IPS-20b (cell line): ENCODE results near the gene FAM98B.
"Not testable (repeated sequence)": the region's sequence is repeated elsewhere in the genome, so short reads cannot be mapped to it uniquely, and the experiment has no call there.

ENCODE experiments used
- H3K27ac ChIP-seq: one replicate; pipeline ENCODE4 v1.5.1; 2013; ENCODE audit warnings: low read length
- H3K27me3 ChIP-seq: 2 replicates; pipeline ENCODE4 v1.6.1; 2013; ENCODE audit warnings: mild to moderate bottlenecking, low read length, inconsistent platforms; ENCODE audit not compliant: insufficient read depth
- H3K36me3 ChIP-seq: 2 replicates; pipeline ENCODE4 v1.6.1; 2013; ENCODE audit warnings: low read depth, mild to moderate bottlenecking, inconsistent platforms, low read length, moderate library complexity; ENCODE audit not compliant: insufficient read depth
- H3K4me1 ChIP-seq: 2 replicates; pipeline ENCODE4 v1.6.1; 2013; ENCODE audit warnings: mild to moderate bottlenecking, control low read depth, inconsistent platforms, low read length, moderate library complexity; ENCODE audit not compliant: insufficient read depth
- H3K4me3 ChIP-seq: 2 replicates; pipeline ENCODE4 v1.5.1; 2013; ENCODE audit warnings: mild to moderate bottlenecking, low read length, inconsistent platforms
- H3K9ac ChIP-seq: 2 replicates; pipeline ENCODE4 v1.6.1; 2013; ENCODE audit warnings: low read depth, mild to moderate bottlenecking, inconsistent platforms, low read length, moderate library complexity
- H3K9me3 ChIP-seq: 2 replicates; pipeline ENCODE4 v1.6.1; 2013; ENCODE audit warnings: mild to moderate bottlenecking, low read depth, low read length, inconsistent platforms; ENCODE audit not compliant: insufficient read depth

The FAM98B gene

DNA sequence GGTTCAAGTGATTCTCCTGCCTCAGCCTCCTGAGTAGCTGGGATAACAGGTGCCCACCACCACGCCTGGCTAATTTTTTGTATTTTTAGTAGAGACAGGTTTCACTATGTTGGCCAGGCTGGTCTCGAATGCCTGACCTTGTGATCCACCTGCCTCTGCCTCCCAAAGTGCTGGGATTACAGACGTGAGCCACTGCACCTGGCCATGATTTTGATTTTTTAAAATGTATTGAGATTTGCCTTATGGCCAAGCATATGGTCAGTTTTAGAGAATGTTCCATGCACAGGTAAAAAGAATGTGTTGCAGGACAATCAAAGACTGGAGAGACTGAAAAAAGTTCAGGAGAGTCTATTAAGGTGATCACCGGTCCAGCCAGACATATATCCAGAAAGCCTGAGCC, 16.3 kb upstream of the FAM98B start:
- not testable (repeated sequence) for H3K4me3 ChIP-seq, H3K27me3 ChIP-seq, H3K4me1 ChIP-seq, H3K9ac ChIP-seq, H3K9me3 ChIP-seq, H3K36me3 ChIP-seq, H3K27ac ChIP-seq

DNA sequence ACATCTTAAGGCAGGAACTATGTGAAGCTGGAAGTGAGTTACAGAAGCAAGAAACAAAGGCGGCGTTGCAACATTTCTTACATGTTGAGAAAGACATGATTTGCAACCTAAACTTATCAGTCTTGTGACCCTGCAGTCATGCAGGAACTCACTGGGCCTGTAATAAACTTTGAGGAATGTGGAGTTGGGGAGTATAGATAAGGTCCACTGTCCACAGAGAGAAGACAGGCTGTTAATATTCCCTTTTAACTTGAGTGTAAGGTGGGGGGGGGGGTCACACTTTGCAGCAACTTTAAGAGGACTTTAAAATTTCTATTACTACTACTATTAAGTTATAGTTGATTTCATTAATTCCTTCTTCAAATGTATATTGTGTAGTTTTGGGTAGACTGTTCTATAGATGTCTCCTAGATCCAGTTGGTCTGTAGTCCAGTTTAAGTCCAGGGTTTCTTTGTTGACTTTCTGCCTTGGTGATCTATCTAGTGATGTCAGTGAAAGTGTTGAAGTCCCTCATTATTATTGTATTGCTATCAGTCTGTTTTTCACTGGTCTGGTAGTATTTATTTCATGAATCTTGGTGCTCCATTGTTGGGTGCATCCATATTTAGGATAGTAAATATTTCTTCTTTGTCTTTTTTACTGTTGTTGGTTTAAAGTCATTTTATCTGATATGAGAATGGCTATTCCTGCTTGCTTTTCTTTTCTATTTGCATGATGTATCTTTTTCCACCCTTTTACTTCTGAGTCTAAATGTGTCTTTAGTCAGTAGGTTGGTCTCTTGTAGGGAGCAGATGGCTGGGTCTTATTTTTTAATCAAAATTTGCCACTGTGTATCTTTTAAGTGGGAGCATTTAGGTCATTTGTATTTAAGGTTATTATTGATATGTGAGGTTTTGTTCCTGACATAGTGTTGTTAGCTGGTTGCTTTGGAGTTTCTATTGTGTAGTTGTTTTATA, 15.6 kb upstream of the FAM98B start:
- Histone ChIP-seq H3K27ac (no peak overlapping the region), H3K27me3 (no peaks in the 10 kb centered on the region), H3K9me3 (no peaks in the 10 kb centered on the region), H3K9ac (no peak overlapping the region), H3K36me3 (no peaks in the 10 kb centered on the region), H3K4me3 (no peak overlapping the region), H3K4me1 (no peaks in the 10 kb centered on the region)

DNA sequence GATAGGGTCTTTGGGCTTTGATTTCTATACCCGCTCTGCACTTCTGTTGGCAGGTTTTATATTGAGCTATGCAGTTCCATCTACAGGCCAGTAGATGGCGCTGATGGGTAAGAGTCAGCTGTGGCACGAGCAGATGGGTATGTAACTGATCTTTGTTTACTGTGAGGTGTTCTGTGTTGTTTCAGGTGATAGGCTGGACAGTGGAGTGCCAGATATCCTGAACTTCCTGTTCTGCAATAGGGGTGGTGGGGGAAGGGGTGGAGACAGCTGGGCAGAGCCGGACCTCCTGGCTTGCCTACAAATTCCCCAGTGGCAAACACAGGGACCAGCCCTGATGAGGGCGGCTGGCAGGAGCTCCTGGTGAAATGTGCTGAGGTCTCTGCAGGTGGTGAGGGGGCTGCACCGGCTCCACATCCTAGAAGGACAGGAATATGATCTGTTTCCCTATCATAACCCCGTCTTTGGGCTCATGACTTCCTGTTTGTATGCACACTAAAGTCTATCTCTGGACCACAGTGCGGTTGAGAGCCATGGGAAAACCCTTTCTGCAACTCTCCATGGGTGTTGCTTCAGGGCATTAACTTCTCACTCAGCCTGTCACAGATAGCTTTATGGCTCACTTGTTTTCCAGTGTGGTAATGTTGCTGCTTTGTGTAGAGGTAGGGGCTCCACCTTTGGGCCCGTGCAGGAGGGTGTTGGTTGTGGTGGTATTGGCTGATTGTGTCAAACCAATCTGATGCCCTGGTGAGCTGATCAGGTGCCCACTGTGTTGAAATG, 13.4 kb upstream of the FAM98B start:
- Histone ChIP-seq H3K4me1 (no peaks in the 10 kb centered on the region), H3K36me3 (no peaks in the 10 kb centered on the region), H3K4me3 (peak overlapping the region; percentile 1; the same call in 1 of the 2 replicates), H3K27ac (no peak overlapping the region), H3K27me3 (no peaks in the 10 kb centered on the region), H3K9me3 (no peaks in the 10 kb centered on the region), H3K9ac (no peak overlapping the region)

DNA sequence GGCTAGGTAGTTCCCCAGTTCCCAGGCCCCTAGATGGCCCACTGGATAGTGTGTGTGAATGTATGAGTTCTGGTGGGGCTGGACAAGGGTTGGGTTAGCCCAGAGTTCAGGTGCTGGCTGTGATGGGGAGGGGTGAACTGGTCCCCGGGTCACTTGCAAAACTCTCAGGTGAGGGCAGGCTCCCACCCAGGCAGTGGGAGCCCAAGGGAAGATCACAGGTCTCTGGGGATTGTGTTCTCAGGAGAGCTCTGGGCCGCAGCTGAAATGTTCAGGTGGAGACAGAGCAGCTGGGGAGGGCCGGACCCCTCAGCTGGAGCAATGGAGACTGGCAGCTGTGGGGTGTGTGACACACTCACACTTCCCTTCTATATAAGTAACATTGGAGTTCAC, 12.8 kb upstream of the FAM98B start:
- no peaks in the 10 kb centered on the region for H3K4me1 ChIP-seq
- no peak overlapping the region for H3K4me3 ChIP-seq
- H3K27me3 ChIP-seq: no peaks in the 10 kb centered on the region
- no peak overlapping the region for H3K27ac ChIP-seq
- H3K9ac ChIP-seq: no peak overlapping the region
- H3K36me3 ChIP-seq: no peaks in the 10 kb centered on the region
- H3K9me3 ChIP-seq: no peaks in the 10 kb centered on the region

DNA sequence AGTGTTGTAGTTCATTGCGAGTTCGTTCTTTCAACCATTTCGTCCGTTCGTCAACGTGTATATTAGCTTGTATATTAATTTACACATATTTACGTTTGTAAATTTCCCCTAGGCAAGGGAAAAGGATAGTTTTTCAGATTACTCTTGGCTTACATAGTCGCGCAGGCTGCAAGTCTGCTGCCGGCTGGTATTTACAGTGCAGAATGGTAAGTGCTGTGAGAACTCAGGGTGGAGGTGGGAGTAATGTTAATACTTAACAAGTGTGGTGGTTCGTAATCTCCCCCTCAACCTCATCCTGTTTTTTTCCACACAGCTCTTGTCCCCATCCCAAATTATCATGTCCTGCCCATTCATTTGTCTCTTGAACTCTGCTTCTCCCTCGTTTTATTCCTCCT, 766 bp downstream of the FAM98B start:
- H3K27me3 ChIP-seq: no peaks in the 10 kb centered on the region
- H3K36me3 ChIP-seq: no peaks in the 10 kb centered on the region
- H3K9ac ChIP-seq: peak overlapping the region; percentile 99
- peak overlapping the region; percentile 96 for H3K27ac ChIP-seq
- peak overlapping the region; percentile 96 for H3K4me3 ChIP-seq
- H3K4me1 ChIP-seq: peaks cover 5% of the 10 kb centered on the region
- H3K9me3 ChIP-seq: no peaks in the 10 kb centered on the region

DNA sequence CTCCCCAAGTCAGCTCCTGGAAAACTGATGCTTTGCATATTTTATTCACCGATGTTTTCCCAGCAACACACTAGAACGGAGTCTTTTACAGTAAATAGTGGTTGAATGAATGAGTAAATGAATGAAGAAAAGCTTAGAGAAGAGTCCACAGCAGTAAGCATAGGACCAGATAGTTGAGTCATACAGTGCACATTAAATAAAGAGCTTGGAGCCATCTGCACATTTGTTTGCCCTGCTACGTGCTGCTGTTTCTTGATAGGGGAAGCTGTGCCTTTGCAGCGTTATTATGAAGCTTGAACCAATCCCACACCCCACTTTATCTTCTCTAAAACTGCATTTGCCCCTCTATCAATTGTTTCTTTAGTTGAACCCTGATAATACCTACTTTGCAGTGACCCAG, 1.2 kb downstream of the FAM98B start:
- Histone ChIP-seq H3K4me3 (peak overlapping the region; percentile 96), H3K9me3 (no peaks in the 10 kb centered on the region), H3K27me3 (no peaks in the 10 kb centered on the region), H3K36me3 (no peaks in the 10 kb centered on the region), H3K9ac (peak overlapping the region; percentile 99; the same call in 1 of the 2 replicates), H3K4me1 (peaks cover 5% of the 10 kb centered on the region), H3K27ac (peak overlapping the region; percentile 60)

DNA sequence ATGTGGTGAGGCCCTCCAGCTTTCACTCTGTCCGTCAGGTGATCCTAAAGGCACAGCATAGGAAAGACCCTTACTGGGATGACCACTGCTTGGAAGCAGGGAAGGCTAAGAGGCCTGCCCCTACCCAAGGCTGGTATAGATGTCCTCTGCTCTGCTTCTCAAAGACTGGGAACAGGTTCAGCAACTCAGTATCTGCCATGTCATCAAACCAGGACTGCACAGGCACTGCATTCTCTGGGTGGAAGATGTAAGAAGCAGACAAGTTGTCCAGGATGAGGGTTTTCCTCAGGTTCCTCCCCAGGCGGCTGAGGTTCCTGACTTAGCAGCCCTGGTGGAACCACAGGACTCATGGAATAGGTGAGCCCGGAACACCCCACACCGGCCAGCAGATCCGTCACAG, 4.7 kb downstream of the FAM98B start:
- no peaks in the 10 kb centered on the region for H3K9me3 ChIP-seq
- no peaks in the 10 kb centered on the region for H3K27me3 ChIP-seq
- no peak overlapping the region for H3K27ac ChIP-seq
- no peak overlapping the region for H3K9ac ChIP-seq
- peaks cover 5% of the 10 kb centered on the region for H3K4me1 ChIP-seq
- H3K36me3 ChIP-seq: no peaks in the 10 kb centered on the region
- no peak overlapping the region for H3K4me3 ChIP-seq

DNA sequence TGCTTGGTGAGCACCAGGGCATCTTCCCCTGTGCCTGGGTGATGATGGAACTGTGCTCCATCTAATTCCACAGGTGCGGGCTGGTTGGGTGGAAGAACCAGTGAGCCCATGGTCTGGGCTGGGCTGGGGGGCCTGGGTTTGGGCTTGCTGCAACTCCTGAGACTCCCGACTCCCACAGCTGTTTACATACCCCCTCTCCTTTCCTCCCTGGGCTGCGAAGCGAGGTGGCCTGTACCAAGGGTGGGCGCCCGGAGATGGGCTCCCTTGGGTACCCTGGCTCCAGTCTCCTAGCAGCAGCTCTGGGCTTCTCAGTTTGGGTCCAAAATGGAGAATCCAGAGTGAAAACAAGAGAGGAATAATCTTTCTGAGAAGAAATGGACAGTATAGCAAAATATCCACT, 5.6 kb downstream of the FAM98B start:
- H3K9ac ChIP-seq: no peak overlapping the region
- H3K4me1 ChIP-seq: peaks cover 5% of the 10 kb centered on the region
- no peak overlapping the region for H3K27ac ChIP-seq
- no peak overlapping the region for H3K4me3 ChIP-seq
- H3K36me3 ChIP-seq: no peaks in the 10 kb centered on the region
- H3K9me3 ChIP-seq: no peaks in the 10 kb centered on the region
- H3K27me3 ChIP-seq: no peaks in the 10 kb centered on the region

DNA sequence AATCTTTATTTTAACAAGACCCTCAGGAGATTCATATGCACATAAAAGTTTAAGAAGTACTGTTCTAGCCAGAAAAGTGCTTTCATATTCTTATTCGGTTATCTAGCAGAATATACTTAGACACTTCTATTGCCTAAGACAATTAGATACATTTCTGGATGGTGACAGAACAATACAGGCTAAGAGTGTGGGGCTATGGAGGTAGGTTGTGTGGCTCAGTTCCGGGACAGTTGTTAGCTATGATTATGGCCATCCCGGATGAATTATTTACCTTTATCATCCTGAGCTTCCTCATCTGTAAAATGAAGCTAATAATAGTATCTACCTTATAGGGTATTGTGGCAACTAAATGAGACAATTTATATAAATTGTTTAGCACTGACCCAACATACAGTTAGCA, 6.6 kb downstream of the FAM98B start:
- no peaks in the 10 kb centered on the region for H3K36me3 ChIP-seq
- no peaks in the 10 kb centered on the region for H3K27me3 ChIP-seq
- no peaks in the 10 kb centered on the region for H3K9me3 ChIP-seq
- H3K9ac ChIP-seq: no peak overlapping the region
- no peak overlapping the region for H3K27ac ChIP-seq
- H3K4me1 ChIP-seq: no peaks in the 10 kb centered on the region; the same call in 1 of the 2 replicates
- no peak overlapping the region for H3K4me3 ChIP-seq

DNA sequence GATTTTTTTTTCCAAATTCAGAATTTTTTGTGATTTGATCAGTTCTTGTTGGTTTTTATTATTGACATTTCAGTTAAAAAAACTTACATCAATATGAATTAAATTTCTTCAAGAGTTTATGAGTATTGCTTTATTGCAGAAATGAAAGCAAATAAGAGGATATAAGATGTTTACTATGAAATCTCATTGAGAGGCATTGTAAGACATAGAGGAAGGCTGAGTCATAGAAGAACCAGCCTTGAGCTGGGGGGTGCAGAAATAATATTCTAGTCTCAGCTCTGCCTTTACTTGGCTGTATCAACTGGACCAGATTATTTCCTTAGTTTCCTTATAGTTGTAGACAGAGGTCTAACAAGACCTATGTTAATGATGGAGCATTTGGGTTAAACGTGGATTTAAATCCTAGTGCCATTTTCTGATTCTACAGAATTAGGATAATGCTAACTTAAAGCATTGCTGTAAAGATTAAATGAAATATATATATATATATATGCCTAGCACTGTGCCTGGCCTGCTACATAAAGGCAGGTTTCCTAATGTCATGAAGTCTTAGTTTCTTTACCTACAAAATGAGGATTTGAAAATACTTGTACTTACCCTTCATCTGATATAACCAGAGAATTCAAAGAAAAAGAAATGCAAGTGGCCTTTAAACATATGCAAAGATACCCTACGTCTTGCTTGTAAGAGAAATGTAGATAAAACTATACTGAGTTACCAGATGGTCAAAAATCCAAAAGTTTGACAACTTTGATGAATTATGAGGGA, 7.3 kb downstream of the FAM98B start:
- Histone ChIP-seq H3K36me3 (no peaks in the 10 kb centered on the region), H3K4me3 (no peak overlapping the region), H3K27me3 (no peaks in the 10 kb centered on the region), H3K9ac (no peak overlapping the region), H3K4me1 (no peaks in the 10 kb centered on the region), H3K27ac (no peak overlapping the region), H3K9me3 (no peaks in the 10 kb centered on the region)

DNA sequence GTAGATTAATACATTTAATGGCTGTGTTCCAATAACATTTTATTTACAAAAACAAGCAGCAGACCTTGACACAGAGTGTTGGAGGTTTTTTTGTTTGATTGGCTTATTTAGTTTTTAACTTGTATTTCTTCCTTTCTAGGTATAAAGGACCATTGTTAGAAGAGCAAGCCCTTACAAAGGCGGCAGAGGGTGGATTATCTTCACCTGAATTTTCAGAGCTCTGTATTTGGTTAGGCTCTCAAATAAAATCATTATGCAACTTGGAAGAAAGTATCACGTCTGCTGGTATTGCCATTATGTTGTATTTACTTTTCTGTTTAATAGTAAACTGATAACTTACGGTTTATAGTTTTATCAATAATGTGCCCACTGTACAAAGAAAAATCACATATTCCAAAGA, 10.0 kb downstream of the FAM98B start:
- Histone ChIP-seq H3K27me3 (no peaks in the 10 kb centered on the region), H3K9ac (no peak overlapping the region), H3K4me3 (no peak overlapping the region), H3K9me3 (no peaks in the 10 kb centered on the region), H3K27ac (no peak overlapping the region), H3K36me3 (peaks cover 8% of the 10 kb centered on the region; the same call in 1 of the 2 replicates), H3K4me1 (no peaks in the 10 kb centered on the region)
